Activated CD8-positive, alpha-beta memory T cell treated with anti-CD3 and anti-CD28 coated beads, Interleukin-2, amount 50 U/mL, for 1 hour (primary cell): ENCODE results near the gene ECT2.
"Not testable (repeated sequence)": the region's sequence is repeated elsewhere in the genome, so short reads cannot be mapped to it uniquely, and the experiment has no call there.

Experiments
- DNase-seq: peaks from one replicate; pipeline ENCODE4 v3.0.0-alpha.2; 2020; ENCODE audit errors: extremely low read depth

Gene ECT2

GRCh38 chr3:172813462-172813861, 62.9 kb downstream of the ECT2 start:
- no peak for DNase-seq

DNA sequence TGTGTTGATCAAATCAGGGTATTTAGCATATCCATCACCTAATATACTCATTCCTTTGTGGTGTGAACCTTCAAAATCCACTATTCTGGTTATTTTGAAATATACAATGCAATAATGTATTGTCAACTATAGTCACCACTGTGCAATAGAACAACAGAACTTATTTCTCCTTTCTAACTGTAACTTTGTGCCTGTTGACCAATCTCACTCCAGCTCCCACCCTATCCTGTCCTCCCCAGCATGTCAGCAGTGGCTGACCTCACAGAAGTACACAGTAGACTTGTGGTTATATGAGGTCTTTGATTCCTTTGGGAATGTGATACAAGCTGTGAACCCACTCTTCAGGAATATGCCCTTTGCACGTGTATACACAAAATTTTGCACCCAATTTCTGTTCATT, 64.2 kb downstream of the ECT2 start:
- no peak for DNase-seq

DNA sequence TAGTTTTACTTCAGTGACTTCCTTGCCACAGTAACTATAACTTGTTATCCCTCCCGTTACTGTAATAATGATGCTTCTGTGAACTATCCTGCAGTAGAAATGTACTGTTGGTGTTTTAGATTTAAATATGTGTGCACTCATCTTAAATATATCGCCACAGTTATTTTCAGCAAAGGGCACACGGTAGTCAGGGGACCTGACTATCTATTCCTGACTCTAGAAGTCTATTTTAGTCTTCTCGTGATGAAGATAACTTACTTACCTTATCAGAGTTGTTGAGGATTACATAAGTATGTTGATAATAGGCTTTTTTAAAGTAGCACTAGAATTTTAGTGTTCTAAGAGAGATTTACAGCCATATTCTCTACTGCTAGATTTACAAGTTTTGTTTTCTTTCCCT, 65.3 kb downstream of the ECT2 start:
- no peak for DNase-seq

DNA sequence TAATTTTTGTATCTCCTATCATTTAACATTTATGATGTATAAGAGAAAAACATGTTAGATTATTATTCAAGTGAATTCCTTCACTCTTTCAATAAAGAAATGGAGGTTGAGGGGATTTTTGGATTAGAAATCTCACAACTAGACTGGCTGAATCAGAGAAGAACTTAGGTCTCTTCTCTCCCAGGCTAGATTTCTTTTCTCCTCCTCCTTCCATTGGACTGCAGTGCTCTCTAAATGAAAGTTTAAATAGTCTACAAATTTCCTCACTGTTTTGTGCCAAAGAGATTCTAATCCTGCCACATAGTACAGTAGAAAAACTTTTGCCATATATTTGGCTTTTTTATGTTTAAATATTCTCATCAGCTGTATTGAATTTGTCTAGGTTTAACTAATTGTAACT, 65.8 kb downstream of the ECT2 start:
- no peak for DNase-seq

GRCh38 chr3:172816968-172817367, 66.4 kb downstream of the ECT2 start:
- DNase-seq, result no peak

DNA sequence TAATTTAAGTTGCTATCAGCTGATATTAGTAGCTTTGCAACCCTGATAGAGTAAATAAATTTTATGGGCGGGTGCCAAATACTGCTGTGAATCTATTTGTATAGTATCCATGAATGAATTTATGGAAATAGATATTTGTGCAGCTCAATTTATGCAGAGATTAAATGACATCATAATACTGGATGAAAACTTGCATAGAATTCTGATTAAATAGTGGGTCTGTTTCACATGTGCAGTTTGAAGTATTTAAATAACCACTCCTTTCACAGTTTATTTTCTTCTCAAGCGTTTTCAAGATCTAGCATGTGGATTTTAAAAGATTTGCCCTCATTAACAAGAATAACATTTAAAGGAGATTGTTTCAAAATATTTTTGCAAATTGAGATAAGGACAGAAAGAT, 70.0 kb downstream of the ECT2 start:
- DNase-seq, result no peak

- DNase-seq, result no peak
Observed at GRCh38 chr3:172824229-172824628, 73.7 kb downstream of the ECT2 start.

- not testable (repeated sequence) for DNase-seq
Observed at GRCh38 chr3:172827231-172827630, 76.7 kb downstream of the ECT2 start.

DNA sequence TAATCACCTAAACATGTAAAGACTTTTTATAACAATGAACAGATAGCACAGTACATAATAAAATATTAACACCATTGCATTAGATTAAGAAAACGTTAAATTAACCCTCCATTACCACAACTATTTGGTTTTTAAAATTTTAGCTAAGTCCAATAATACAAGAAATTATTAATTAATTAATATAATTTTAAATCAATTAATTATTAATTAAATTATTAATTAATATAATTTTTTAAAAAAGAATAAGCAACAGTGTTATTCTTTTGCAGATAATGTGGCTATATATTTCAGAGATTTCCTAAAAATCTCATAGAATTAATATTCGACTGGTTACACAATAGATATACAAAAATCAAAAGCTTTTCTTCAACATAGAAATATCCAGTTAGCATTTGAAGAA, 82.5 kb downstream of the ECT2 start:
- DNase-seq, result no peak

DNA sequence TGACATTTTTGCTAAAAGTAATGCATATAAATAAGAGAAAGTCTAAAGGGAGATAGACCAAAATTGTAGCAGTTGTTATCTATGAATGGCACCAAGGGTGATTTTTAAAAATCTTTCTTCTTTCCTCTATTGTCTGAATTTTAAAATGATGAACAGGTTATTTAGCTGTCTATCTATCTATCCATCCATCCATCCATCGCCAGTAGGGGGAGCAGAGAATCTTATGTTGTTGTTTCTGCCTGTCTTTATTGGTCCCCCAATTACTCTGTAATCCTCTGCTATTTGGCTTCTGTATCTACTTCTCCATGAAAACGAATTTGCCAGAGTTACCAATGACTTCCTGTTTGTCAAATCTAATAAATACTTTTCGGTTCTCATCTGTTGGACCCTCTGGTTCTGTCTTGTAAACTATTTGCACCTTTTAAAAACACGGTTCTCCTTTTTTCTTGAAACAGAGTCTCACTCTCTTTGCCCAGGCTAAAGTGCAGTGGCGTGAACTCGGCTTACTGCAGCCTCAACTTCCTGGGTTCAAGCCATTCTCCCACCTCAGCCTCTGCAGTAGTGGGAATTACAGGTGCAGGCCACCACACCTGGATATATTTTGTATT, 86.0 kb downstream of the ECT2 start:
- DNase-seq, result no peak

DNA sequence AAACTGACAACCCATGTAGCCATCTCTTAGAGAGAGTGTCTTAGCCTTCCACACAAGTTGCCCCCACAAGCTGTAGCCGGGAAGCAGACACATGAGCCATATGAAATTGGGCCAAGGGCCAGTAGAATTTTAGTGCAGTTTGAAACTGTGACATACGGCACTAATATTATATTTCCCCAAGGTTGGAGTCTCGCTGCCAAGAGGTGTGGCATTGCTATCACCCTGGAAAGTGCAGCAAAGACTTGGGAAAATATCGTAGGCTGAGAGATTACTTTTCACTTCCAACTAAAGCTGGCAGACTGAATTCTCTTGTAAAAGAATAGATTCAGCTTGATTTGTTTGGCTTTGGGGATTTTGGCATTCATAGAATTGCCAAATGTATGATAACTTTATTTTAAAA, 89.2 kb downstream of the ECT2 start:
- no peak for DNase-seq

DNA sequence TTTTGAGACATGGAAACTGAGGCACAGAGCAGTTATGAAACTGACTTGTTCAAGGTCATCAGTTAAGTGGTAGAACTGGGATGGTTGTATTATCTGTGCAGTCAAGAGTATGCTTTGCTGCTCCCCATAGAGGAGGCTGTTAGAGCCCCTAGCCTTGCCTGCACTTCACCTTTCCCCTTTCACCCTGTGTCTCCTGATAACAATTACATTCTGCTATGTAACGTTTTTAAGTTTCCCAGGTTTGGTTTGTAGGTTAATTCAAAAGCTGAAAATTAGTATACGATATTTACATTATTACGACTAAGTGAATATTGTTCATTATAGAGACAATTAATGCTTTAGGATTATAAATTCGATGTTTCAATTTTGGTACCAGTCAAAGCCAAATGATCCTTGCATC, 89.9 kb downstream of the ECT2 start:
- DNase-seq, result no peak

DNA sequence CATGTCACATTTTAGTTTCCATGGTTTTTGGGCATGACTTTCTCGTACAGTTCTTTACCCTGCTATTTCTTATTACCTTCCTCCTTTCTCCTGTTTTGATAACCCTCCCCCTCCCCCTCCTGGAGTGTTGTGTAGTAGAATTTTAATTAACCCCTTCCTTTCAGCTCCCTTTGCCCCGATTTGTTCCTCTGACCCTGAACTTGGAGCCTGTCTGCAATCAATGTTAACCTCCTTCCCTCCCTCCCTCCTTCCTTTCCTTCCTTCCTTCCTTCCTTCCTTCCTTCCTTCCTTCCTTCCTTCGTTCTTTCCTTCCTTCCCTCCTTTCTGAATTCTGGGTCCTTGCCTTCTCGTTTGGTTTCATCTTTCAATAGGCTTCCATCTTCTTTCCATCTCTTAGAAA, 90.4 kb downstream of the ECT2 start:
- no peak for DNase-seq

- no peak for DNase-seq
Observed at GRCh38 chr3:172844428-172844827, 93.9 kb downstream of the ECT2 start.

- DNase-seq, result no peak
Observed at GRCh38 chr3:172846103-172846561, 95.6 kb downstream of the ECT2 start.

DNA sequence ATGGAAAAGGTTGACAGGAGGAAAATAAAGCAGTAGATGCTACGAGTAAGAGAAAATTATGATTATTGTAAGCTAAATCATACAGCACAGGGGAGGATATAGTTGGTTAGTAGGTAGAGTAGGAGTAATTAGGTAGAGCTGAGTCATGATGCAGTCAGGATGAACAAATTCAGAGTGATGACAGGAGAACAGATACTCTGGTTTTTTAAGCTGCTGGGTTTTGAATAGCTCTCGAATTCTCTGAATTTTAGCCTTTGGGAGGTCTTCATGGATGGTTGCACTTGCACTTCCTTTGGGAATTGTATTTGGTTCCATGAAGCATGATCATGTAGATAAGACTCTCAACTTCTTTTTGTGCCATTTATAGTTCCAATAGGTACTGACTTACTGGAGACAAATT, 96.2 kb downstream of the ECT2 start:
- no peak for DNase-seq

GRCh38 chr3:172847292-172847691, 96.8 kb downstream of the ECT2 start:
- DNase-seq, result no peak

DNA sequence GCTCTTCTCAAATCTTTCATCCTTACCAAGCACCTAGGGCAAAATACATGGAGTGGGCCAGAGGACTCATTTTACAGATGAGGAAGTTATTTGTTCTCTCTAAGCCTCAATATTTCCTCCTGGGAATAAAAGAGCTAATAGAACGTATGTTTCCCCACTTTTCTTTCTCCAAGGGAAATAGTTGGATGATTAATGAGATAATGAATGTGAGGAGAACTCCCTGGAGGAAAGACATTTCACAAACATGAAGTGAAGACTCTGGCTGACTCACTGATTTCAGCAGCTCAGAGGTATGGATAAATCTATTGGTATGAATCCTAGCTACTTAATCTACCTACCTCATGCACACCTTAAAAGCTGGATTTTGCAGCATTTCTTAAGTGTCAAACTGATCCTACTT, 98.4 kb downstream of the ECT2 start:
- no peak for DNase-seq

DNA sequence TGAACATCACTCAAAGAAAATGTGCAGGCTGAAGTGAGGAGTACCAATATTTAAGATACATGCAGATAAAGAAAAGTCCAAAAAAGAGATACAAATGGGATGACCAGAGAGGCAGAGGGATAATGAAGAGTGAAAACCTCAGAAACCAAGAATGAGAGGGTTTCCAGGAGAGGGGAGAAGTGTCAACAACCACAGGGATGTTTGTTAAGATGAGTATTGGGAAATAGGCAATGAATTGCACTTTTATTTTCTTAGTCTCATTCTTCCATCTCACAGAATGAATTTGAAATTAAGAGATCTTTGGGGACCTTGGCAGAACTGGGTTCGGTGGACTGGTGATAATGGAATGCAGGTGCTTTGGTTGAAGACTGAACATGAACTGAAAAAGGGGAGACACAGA, 102.5 kb downstream of the ECT2 start:
- no peak for DNase-seq

DNA sequence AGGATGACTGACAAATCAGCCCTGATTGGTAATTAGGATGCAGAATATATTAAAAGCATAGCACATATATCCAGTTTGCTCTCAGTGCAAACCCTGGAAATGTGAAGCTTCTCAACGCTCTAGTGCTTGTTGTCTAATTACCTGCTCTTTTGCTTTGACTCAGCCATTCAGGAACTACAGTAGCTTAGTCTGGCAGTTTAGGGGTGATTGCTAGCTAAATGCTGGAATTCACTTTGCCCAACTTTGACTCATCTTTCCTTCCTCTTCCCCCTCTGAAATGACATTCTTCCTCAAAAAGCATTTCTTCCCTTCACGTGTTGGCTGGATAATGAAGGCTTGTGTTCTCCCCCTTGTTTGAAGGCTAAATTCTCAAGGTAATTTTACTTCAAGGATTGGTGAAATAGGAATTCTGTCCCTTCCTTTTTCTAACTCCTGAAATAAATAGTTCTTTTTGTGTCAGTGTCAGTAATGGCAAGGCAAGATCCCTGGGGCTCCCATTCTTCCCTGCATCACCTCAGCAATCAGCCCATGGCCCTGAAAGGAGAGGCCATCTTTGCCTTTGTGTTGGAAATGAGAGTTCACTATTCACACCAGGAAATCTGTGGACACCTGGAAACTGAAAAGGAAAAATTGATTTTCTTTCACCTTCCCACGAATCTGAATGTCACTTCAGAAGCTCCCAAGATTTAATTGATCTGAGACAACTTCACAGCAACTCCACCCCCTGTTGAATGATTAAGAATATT, 103.6 kb downstream of the ECT2 start:
- DNase-seq, result no peak

DNA sequence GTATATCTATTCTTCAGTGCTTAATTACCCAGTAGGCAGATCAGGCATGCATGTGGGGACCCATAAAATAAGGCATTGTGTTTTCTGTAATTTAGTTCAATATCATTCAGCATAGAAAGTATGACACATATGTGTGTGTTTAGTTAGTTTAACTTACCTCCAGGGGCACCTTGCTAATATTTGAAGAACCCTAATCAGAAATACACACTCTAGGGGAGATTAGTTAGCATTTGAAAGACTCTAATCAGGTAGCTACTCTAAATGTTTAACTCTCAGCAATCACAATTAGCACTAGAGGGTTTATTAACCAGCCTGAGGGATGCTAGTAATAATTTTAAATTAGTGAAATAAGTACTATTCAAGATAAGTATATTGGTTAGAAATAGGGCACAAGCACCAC, 104.5 kb downstream of the ECT2 start:
- no peak for DNase-seq

- DNase-seq, result no peak
Observed at GRCh38 chr3:172856795-172857742, 106.5 kb downstream of the ECT2 start.

DNA sequence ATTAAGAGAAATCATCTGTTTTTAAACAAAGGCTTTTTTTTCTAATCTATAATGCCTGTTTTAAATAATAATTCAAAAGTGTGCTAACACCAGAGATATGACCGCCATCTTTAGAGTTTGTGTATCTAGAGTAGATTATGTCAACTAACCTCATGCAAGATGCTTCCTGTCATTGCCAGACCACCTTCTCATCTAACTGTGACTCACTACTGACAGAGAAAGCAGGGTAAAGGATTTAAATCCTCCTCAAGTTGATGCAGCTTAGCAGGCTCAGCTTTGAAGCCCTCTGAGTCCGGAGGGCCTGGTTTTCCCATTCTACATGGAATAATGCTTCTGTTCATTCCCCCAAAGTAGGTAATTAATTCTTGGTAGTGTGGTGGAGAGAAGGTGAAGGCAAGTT, 108.5 kb downstream of the ECT2 start:
- no peak for DNase-seq
